Stomach (tissue), 4 donors: ENCODE data around the gene TPRG1.

Source experiments
- CTCF ChIP-seq, 7 experiments: fragments of 450-650 bp in 4 of 7; fragments of 200-600 bp in 3 of 7; sonication (generic) in 3 of 7; IDR thresholded peaks; one replicate each; pipeline ENCODE4 v1.5.1; 2016 to 2019; ENCODE audit warnings: antibody characterized with exemption in 7 of 7, control low read depth in 2 of 7, mild to moderate bottlenecking in 1 of 7
- EP300 ChIP-seq: sonication (generic); formaldehyde crosslinking; IDR thresholded peaks from one replicate; pipeline ENCODE4 v1.6.1; 2017; ENCODE audit warnings: antibody characterized with exemption
- POLR2A ChIP-seq, 4 donors: fragments of 450-650 bp; IDR thresholded peaks; one replicate each; pipeline ENCODE4 v1.6.1; 2016; ENCODE audit warnings: antibody characterized with exemption in 4 of 4, control low read depth in 2 of 4, mild to moderate bottlenecking in 1 of 4, moderate library complexity in 1 of 4
- POLR2AphosphoS5 ChIP-seq, 3 donors: sonication (generic); formaldehyde crosslinking; IDR thresholded peaks; one replicate each; pipeline ENCODE4 v1.6.1; 2016; ENCODE audit warnings: antibody characterized with exemption in 3 of 3

GRCh38 chr3:189166321-189166720 lies 5.5 kb upstream of the TPRG1 start:
- TF ChIP-seq CTCF (IDR thresholded peaks at IDR 0.05): no peak
- no peak for TF ChIP-seq POLR2AphosphoS5 (IDR thresholded peaks at IDR 0.05)
- no peak for TF ChIP-seq POLR2A (IDR thresholded peaks at IDR 0.05)
- no peak for TF ChIP-seq EP300
